ENCODE measurements around the gene SEM1. TPM values are rescaled to one million over a fixed set of nuclear protein-coding genes. Genes with fewer than 3 reads are reported as not detected.
"Not testable (repeated sequence)": the region's sequence is repeated elsewhere in the genome, so short reads cannot be mapped to it uniquely, and the experiment has no call there.

The SEM1 gene
- total RNA-seq, 1 donor from 2014 or later: 41.2 TPM

DNA sequence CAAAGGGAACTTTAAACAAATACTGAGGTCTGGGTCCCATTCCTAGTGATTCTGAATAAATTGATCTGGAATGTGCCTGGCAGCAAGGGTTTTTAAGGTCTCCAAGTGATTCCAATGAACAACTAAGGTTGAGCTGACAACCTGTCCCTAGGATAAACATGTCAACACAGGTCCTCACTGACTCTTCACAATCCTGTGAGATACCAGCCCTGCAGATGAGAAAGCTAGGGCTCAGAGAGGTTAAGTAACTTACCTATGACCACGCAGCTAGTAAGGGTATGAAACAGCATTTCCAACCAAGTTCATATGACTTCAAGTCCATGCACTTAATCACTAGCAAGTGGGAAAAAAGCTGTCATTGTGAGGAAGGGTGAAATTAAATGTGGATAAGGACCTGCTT is 44.0 kb downstream of the SEM1 start:
- intact Hi-C loops (cut with micrococcal nuclease): loop anchor here (10.0 kb wide), 1 partner anchor 251 kb away; no protein-coding TSS in a partner anchor

- intact Hi-C loops (cut with micrococcal nuclease): loop anchor here (10.0 kb wide), 1 partner anchor 250 kb away; no protein-coding TSS in a partner anchor
These were observed 44.9 kb downstream of the SEM1 start for GRCh38 chr7:96664793-96665192.

DNA sequence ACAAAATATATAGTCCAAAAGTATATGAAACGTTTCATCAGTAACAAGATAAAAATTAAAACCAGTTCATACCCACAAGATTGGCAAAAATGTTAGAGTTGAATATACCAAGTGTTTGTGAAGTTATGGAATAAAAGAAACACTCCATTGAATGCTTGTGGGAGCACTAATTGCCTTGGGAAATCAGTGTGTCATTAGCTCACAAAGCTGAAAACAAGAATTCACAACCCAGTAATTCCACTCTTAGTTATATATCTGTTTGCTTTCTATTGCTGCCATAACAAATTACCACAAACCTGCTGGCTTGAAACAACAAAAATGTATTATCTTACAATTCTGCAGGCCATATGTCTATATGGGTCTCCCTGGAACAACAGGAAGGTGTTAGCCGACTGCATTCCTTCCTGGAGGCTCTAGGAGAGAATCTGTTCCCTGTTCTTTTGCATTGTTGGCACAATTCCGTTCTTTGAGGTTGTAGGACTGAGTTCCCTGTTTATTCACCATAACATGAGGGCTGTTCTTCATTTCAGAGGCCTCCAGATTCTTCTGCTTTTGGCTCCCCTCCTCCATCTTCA is 45.7 kb downstream of the SEM1 start:
- intact Hi-C loops (cut with micrococcal nuclease): loop anchor here (10.0 kb wide), 1 partner anchor 249 kb away; no protein-coding TSS in a partner anchor

DNA sequence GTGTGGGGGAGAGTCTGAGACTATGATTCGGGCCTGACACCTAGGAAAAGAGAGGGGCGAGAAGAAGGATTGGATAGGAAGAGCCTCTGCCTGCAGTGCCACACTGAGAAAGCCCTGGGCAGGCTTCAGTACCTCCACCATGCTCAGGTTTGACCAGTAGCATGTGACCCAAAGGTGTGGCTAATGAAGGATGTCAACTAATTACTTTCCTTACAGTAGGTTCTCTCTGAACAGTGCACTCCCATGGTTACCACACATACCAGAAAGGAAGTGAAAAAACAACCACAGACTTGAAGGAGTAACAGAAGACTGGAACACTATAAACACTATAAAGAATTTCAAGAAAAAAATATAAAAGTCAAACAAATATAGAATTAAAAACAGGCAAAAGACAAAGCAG is 46.2 kb downstream of the SEM1 start:
- intact Hi-C loops (cut with micrococcal nuclease): loop anchor here (10.0 kb wide), 1 partner anchor 249 kb away; no protein-coding TSS in a partner anchor

GRCh38 chr7:96662151-96662550 is 47.5 kb downstream of the SEM1 start:
- intact Hi-C loops (cut with micrococcal nuclease): loop anchor here (10.0 kb wide), 1 partner anchor 247 kb away; no protein-coding TSS in a partner anchor

GRCh38 chr7:96658022-96658412 is 51.6 kb downstream of the SEM1 start:
- intact Hi-C loops (cut with micrococcal nuclease): no loop called here

DNA sequence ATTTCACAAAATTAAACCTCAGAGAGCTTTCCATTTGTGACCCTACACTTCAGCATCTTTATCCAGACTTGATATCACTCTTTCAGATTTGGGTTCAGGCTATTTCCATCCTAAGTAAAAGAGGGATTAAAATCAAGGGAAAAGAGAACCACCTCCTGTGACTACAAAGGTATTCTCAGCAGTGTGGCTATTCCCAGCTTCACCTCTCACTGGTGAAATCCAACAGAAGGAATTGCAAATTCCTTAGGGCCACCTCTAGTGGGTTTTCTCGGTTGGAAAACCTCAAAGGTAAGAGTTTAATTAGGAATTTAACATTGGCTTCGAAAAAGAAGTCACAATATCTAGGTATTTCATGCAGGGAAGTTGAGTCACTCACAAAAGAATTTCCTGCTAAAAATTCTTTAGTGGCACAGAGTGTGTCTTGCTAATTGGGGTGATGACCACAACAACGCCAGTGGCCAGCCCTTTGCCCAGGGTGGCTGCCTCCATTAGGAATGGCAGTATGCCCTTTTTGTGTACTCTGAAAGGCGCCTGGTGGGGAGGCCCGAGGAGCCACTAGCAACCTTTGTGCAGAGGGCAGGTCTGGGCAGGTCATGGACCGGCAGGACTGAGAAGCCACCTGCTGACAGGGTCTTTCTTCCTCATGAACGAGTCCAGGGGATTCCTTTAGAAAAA is 52.2 kb downstream of the SEM1 start:
- intact Hi-C loops (cut with micrococcal nuclease): no loop called here

GRCh38 chr7:96655956-96656355 is 53.7 kb downstream of the SEM1 start:
- intact Hi-C loops (cut with micrococcal nuclease): no loop called here

GRCh38 chr7:96654630-96655188 is 54.9 kb downstream of the SEM1 start:
- intact Hi-C loops (cut with micrococcal nuclease): no loop called here

DNA sequence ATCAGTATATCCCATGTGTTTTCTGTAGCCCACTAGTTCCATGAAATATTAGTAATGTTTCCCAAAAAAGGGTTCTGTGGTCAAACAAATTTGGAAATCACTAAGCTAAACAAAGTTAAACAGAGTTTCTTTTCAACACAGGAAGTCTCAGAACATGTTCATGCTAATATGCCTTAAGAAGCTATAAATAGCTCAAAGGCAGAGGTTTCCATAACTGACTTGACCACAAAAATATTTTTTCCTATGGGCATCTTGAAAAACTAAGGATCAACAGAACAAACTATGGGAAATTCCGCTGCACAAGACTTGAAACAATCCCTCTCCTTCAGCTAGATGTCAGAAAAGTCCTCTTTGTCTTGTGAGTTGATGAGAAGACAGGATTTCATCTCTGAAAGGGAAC is 59.7 kb downstream of the SEM1 start:
- intact Hi-C loops (cut with micrococcal nuclease): no loop called here

GRCh38 chr7:96648784-96649183 is 60.9 kb downstream of the SEM1 start:
- intact Hi-C loops (cut with micrococcal nuclease): no loop called here

DNA sequence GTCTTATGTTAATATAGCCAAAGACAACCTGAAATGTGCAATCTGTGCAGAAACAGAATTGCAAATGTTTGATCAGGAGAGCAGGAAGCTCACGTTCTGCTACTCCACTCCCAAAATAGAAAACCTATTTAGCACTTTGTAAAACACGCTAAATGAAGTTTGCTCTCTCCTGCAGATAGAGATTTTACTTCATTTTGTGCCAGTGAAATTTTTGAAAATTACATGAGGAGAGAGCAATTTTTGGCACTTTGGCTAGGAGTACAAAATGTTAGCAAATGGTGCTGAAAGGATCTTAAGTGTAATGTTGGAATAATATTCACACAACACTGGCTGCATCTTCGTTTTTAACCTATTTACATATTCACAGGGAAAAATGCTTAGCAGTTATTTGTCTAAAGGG is 61.9 kb downstream of the SEM1 start:
- intact Hi-C loops (cut with micrococcal nuclease): no loop called here

DNA sequence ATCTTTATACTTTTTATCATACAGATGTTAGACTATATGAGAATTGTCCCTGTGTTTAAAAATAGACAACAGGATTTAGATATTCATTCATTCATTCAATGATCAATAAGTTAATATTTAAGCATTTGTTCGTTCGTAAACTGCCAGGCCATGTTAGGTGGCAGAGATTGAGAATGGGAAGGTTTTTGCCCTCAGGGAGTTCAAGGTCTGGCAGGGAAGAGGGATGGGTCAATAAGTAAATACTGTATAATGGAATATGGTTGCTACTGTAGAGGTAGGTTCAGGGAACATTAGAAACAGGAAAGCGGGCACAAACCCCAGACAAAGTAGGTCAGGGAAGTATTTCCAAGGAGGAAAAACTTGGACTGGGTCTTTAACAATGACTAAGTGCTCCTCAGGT is 64.6 kb downstream of the SEM1 start:
- intact Hi-C loops (cut with micrococcal nuclease): no loop called here

DNA sequence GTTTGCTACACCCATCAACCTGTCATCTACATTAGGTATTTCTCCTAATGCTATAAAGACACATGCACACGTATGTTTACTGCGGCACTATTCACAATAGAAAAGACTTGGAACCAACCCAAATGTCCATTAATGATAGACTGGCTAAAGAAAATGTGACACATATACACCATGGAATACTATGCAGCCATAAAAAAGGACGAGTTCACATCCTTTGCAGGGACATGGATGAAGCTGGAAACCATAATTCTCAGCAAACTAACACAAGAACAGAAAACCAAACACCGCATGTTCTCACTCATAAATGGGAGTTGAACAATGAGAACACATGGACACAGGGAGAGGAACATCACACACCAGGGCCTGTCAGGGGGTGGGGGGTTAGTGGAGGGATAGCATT is 66.2 kb downstream of the SEM1 start:
- intact Hi-C loops (cut with micrococcal nuclease): not testable (repeated sequence)

DNA sequence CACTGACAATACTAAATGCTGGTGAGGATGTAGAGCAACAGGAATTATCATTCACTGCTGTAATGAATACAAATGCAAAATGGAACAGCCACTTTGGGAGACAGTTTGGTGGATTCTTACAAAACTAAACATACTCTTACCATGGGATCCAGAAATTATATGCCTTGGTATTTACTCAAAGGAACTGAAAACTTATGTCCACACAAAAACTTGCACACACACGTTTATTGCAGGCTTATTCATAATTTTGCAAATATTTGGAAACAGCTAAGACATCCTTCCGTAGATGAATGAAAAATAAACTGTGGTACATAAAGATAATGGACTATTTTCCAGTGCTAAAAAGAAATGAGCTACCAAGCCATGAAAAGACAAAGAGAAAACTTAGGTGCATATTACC is 69.6 kb downstream of the SEM1 start:
- intact Hi-C loops (cut with micrococcal nuclease): no loop called here
